NCI-H187 treated with DMSO at 0.1 percent for 48 hours (cell line): ENCODE results near the gene SCUBE1.
"Not testable (repeated sequence)": the region's sequence is repeated elsewhere in the genome, so short reads cannot be mapped to it uniquely, and the experiment has no call there.

Experiments
- DNase-seq: peaks from one replicate; lab custom pipeline; 2025; lab: John Stamatoyannopoulos, UW

The SCUBE1 gene

DNA sequence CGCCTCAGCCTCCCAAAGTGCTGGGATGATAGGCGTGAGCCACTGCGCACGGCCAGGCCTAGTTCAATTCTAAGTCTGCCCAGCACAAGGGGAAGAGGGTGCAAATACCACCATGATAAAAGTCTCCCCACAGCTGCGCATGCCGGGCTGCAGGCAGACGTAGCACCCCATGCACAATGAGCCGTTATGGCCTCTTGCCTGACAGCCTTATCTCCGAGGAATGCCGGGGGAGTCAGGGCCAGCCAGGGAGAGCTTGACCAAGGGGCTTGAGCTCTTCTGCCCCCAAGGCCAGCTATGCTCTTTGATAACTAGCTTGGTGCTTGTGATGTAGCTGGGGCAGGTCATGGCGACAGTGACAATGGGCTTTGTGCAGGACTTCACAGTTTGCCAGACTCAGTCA lies 13.7 kb upstream of the SCUBE1 start:
- DNase-seq, result no peak

DNA sequence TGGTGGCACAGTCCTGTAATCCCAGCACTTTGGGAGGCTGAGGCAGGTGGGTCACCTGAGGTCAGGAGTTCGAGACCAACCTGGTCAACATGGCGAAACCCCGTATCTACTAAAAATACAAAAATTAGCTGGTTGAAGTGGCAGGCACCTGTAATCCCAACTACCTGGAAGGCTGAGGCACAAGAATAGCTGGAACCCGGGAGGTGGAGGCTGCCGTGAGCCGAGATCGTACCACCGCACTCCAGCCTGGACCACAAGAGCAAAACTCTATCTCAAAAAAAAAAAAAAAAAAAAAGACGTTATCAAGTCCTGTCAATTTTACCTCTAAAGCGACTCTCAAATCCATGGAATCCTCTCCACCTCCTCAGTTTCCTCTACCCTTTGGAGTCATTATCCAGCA lies 12.5 kb upstream of the SCUBE1 start:
- not testable (repeated sequence) for DNase-seq

DNA sequence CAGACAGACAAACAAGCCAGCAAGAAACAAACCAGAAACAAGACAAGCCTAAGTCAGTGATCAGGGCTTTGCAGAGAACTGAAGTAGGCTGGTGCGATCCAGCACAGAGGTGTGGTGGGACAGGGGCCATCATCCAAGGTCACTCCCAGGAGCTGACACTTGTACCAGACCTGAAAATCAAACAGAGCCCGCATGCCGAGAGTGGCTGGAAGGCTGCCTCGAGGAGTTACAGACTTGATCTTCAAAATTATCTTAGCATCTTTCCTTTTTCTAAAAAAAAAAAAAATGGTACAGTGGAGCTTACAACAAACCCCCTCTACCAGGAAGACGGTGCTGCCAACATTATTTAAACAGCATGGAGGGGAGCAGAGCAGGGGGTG lies 8.8 kb upstream of the SCUBE1 start:
- no peak for DNase-seq

DNA sequence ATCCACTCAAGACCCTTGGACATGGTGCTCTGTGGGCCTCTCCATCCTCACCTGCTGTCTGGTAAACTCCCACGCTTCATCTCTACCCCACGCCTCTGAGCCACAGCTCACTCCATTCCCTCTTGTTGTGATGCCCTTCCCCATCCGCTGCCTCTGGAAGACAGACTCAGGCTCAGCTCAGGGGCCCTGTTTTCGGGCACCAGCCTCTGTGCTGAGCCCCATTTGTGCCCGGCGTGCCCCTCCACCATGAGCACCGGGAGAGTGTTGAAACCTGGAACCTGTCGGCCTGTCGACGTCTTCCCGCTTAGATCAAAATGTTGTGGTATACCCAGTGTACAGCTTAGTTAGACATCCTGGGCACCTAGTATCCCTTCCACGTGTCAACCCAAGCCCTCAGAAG lies 6.5 kb upstream of the SCUBE1 start:
- DNase-seq, result no peak

DNA sequence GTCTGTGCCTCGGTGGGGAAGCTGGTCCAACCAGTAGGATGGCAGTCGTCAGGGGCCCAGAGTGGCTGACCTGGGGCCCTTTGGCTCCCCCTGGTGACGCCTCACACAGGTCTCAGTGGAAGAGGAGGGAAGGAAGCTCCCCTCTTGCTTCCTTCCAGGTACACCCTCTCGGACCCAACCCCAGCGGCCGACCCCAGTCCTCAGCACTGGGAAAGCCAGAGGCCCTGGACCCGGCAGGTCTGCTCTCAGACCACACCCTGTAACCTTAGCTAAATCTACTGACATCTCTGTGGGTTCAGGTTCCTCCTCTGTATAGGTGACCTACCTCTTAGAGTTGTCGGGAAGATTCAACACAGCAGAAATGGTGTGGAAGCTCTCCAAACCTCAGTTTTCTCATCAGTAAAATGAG lies 3.4 kb upstream of the SCUBE1 start:
- no peak for DNase-seq

DNA sequence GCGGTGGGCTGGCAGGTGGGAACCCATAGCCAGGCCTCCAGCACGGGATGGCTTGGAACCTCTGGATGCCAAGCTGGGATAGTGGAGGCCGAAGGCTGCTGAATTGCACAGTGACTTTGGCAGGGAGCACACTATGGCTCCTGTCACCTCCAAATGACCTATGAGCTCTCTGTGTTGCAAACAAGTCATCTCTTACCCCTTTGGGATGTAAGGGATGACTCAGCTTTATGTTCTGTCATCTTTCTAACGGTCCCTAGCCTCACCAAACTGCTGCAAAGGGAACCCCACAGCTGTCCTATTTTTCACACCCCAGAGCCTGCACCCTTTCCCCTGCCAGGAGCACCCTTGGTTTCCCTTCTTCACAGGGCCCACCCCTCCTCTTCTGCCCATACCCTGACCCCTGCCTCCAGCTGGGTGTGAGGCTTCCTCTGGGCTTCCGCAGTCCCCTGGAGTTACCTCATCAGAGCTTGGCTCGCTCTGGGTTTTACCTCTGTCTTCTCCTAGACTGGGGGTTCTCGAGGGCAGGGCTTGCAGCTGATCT lies 2.7 kb upstream of the SCUBE1 start:
- no peak for DNase-seq

DNA sequence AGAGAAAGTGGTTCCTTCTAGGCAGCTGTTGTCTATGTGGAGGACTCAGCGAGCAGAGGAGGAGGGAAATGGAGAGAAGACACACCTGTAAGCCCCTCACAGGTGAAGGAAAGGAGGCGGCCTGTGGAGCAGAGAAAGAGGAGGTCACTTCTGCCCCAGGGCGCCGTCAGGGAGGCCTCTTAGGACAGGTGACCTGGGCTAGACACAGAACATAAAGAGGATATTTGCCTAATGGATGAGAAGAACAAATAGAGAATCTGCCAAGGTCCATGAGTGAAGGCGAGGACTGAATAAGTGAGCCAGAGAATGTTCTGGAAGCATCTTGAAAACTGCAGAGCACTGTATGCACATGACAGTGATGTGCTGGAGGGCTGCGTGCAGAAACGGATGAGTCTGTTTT lies 2.2 kb upstream of the SCUBE1 start:
- no peak for DNase-seq

DNA sequence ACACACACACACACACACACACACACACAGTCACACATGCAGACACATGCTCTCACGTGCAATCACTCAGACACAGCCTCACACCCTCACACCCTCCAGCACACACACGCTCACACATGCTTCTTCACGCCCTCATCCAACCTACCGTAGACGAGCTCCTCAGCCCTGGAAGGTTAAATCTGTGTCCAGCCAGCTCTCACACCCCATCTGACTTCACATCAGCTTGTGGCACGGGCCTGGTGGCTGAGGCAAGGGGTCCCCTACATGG lies 1.3 kb upstream of the SCUBE1 start:
- DNase-seq, result no peak

DNA sequence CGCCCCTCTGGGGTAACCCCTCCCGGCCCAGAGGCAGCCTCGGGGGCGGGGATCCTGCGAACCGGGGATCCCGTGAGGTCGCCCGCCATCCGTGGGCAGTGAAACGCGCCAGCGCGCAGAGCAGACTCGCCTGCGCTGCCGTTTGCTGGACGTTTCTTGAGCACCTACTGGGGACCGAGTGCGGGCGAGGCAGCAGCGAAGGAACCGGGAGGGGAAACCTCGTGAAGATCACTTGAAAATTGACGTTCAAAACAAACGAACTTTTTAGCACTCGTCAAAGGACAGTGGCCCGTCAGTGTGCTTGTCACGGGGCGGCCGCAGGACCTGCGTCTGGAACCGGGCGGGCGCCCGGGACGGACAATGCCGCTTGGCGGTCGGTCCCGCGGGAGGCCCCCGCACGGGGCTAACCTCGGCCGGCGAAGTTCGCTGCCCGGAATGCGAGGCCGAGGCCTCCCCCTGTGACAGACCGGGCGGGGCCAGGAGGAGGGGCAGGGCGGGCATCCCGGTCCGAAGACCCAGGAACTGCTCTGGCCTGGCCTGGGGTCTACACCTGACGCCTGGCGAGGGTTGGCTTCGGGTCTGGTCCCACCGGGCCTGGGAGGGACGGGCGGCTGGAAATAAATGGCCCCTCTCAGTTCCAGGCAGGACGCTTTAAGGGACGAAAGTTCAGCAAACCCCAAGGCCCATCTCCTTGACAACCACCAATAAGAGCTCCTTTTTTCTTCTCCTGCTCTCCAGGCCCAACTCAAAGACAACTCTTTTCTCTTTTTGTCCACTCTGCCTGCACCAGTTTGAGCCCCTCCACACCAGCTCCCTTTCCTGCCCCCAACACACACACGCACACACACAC lies 723 bp upstream of the SCUBE1 start:
- DNase-seq, result no peak

DNA sequence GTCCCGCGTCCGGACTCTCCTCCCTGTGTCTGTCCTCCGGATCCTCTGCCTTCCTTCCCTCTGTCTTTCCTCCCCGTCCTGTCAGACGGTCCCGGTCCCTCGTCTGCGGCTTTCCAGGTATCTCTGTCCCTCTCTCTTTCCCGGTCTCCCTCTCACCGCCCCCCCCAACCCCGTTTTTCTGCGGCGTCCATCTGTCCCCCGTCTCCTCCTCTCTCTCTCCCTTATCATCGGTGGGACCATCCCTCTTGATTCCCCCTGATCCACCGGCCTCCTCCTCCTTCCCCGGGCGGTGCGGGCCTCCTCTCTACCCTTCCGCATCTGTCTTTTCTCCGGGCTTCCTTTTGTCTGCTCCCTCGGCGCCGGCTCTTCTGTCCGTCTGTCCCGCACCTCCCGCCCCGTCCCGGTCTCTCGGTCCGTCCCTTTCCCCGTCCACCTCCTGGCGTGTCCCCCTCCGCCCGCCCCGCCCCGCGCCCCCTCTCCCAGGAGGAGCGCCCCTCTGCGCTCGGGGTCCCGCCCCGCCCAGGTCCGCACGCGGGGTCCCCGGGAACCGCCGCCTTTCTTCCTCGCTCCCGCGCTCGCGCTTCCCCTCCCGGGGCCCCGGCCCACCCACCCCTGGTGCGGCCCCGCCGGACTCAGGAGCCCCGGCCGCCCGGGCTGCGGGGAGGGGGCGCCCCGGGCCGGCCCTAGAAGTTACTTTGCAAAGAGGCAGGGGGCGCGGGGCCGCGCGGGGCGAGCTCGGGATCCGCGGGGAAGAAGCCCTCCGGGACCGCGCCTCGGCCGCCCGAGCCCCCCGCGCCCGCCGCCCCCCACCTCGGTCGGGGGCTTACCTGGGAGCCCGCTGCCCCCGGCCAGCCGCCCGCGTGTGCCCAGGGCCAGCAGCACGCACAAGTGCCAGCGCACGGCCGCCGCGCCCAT lies 568 bp downstream of the SCUBE1 start:
- DNase-seq, result no peak

DNA sequence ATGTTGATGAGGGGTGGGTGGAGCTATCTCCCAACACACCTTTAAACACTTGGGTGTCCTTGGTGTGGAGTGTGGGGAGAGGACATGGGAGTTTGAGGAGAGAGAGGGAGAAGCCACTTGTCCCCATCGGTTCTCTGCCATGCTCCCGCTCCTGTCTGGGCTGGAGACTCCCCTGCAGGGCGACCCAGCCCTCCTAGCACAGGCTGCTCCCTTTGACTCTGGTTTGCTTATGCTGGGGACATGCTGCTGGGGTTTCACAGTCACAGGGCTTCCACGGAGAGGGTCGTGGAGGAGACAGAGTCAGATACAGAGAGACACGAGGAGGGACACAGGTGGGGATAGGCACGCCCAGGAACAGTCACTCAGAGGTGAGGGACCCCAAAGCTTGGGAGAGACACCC lies 1.6 kb downstream of the SCUBE1 start:
- DNase-seq, result no peak

DNA sequence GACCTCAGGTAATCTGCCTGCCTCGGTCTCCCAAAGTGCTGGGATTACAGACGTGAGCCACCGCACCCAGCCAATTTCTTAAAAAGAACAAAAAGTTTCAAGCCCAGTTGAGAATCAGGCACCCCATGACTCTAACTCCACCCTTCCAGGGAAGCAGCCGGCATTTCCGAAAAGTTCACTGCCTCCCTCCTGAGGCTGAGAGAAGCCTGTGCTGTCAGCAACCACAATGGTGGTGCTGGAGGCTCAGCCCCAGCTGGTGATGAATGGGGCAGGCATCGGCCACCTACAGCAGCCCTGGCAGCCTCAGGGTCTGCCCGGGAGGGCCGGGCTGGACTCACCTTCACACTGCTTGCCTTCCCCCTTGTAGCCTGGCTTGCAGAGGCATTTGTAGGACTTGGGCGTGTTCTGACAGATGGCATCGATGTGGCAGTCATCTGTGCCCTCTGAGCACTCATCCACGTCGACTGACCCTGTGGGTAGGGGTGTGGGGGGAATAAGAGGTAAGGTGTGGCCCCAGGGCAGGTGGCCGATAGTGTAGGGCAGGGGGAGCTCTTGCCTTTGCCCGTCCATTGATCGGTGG lies 4.3 kb downstream of the SCUBE1 start:
- DNase-seq, result no peak

DNA sequence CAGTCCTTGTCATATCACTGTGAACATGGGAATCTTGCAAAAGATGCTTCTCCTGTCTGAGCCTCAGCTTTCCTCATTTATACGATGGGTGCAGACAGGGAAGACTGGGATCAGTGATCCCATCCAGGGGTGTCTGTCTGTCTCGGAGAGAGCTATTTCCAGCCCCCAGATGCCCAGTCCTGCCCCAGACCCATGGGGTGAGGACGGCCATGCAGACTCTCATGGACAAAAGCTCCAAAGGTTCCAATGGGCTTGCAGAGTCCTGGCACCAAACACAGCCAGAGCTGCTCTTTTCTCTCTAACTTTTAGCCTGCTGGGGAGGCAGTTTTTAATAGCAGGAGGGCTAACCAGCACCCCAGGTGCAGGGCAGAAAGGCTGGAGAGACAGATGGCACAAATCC lies 5.2 kb downstream of the SCUBE1 start:
- DNase-seq, result no peak

DNA sequence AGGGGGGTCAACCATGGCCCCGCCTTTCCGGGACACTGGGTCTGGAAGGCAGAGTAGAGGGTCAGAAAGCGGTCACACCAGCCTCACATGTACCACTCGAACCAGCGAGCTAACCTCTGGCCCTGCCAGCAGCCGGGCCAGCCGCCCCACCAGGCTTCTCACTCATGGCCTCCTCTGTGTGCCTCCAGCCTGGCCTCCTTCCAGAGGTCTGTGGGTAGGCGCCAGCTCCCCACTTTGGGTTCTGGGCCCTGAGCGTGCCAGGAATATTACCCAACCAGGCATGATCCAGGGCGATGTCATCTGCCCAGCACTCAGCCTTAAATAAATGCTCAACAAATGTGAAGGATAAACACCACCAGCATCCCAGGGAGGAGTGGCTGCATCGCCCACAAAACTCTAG lies 5.8 kb downstream of the SCUBE1 start:
- DNase-seq, result no peak

DNA sequence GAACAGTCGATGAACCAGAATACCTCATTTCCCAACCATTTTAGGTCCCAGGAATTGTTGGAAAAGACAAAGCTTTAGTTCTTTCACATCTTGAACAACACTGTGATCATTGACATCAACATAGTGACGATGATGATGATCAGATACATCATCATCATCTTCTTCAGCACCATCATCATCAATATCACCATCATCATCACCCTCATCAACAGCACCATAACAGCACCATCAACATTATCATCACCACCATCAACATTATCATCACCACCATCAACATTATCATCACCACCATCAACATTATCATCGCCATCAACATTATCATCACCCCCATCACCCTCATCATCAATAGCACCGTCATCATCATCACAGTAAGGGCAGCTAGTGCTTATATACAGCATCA lies 8.8 kb downstream of the SCUBE1 start:
- no peak for DNase-seq

DNA sequence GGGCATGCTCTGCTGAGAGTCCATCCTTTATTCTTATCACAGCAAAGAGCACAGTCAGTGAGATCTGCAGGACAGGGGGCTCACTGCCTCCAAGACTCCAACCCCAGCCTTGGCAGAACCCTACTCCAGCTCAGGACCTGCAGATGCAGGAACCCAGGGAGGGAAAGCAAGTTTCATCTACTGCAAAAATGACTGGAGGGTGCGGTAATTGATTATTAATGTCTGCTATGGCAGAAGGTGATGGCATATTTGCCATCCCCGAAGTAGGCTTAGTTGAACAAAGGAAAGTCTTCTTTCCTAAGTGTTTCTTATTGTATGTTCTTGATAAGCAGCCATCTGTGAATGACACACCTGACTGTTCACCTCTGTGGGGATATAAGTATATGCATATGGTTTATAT lies 9.2 kb downstream of the SCUBE1 start:
- DNase-seq, result no peak

DNA sequence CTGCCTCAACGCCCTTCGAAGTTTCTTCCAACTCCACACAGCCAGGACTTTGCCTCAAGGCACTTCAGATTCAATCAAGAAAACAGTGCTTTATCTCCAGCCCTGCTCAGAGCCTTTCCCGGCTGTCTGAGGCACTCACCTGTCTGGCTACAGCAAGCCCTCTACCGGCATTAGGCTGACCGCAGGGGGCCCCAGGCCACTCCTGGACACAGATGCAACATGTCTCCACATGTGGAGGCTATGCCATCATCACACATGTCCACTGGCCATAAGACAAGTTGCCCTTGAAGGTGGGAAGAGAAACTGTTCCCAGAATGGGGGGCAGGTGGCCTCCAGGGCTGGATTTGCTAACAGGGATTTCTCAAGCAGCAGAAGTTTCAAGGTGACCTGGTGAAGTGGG lies 10.0 kb downstream of the SCUBE1 start:
- DNase-seq, result no peak

DNA sequence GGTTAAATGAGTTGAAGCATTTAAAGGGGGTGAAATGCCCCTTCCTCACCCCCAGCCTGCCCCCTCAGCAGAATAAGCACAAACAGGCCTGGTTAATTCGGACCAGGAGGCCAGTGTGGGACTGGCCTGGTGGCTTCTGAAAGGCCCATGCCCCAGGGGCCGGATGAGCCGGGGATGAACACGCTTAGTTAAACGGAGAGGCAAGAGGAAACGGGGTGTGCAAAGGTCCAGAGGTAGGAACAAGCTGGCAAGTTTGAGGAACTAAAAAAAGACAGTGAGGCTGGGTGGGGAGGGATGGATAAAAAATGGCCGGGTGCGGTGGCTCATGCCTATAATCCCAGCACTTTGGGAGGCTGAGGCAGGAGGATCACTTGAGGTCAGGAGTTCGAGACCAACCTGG lies 11.5 kb downstream of the SCUBE1 start:
- DNase-seq, result no peak

DNA sequence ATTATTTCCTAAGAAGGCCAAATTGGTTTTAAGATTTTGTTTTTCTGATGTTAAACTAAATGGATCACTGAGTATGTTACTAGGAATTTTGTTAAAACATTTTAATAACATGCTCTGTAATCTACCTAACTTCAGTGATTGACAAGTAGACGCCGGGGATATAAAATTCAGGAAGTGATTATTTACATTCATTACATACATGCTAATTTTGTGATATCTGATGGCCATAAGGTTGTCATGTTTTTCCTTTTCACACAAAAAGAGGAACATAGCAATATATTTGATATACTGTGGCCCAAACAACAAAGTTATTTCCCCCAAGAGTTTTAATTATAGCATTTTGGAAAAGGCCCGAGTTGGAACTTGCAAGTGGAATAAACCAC lies 12.1 kb downstream of the SCUBE1 start:
- no peak for DNase-seq

DNA sequence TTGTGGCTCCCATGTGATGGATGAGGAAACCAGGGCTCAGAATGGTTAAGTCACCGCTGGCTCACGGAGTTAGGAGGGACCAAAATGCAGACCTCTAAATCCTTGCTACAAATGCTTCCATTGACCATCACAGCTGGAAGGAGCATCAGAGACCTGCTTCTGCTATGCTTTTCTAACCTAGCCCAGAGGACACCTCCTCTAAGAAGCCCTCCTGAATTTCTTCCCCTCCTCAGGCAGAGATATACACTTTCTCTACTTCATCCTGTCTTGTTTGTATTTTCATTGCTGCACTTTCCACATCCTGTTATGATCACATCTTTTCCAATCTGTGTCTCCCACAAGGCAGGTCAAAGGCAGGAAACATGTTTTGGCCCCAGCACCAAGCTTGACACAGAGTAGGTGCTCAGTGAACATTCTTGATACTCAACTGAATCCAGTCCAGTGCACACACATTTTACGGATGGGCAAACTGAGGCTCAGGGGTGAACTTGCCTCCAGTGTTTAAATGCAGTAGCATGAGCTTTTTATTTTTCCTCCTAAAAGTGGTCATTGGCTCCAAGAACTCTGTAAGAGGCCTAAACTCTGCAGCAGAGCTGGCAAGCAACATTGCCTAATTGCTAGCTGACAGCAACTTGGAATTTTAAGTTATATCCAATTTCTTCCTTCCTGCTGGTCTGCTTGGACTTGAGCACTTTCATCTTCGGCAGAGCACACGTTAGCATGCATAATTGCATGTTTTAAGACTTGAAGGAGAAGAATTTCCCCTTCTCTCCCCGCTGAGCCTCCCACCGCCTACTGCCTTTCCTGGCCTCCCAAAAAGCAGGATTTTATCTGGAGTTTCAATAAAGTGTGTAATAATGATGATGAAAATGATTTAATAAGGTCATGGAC lies 12.7 kb downstream of the SCUBE1 start:
- no peak for DNase-seq

DNA sequence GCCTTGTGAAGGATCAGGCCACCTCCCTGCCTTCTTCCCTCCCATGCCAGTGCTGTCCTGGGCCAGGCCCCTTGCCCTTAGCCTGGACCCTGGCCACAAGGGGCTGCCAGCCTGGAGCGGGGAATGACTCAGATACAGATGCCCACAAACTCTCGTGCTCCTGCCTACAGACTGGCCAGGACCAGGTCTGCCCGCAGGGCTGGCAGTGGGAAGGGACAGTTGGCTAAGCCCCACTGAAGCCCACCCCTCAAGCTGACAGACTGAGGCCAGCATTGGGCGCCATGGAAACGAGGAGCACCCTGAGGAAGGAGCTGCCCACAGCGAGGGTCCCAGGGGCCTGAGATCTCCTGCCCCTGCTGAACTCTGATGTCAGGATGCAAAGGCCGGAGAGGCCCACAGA lies 14.1 kb downstream of the SCUBE1 start:
- DNase-seq, result no peak

DNA sequence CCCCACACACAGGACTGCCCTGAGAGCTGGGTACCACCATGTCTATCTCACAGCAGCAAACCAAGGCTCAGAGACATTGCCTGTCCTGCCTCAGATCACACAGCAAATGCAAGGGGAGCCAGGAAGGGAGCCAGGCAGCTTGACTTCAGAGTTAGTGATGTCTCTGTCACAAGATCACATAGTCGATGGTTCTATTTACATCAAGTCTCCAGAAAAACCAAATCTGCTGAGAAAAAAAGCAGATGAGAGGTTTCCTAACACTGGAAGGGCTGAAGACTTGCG lies 16.1 kb downstream of the SCUBE1 start:
- DNase-seq, result no peak
